A673 (cell line): ENCODE results near the gene CCDC169. TPM values are rescaled to one million over a fixed set of nuclear protein-coding genes. Genes with fewer than 3 reads are reported as not detected.

Experiments used
- BruUV-seq: library from RNA; stranded (reverse); fragments of 400-500 nt; replicated peaks from 2 replicates; lab custom pipeline; 2021; lab: Mats Ljungman, UMichigan
- CTCF ChIA-PET: fragments of 300-600 bp; sonication (Branson Sonifier 250); formaldehyde crosslinking; loops from one replicate; lab custom pipeline; 2022; ENCODE audit warnings: antibody characterized with exemption; lab: Charles Lee
- POLR2A ChIA-PET: fragments of 300-600 bp; sonication (Branson Sonifier 250); formaldehyde crosslinking; loops from one replicate; lab custom pipeline; 2022; ENCODE audit warnings: antibody characterized with exemption; ENCODE audit not compliant: low non-redundant PET; lab: Charles Lee
- DNase-seq: peaks from one replicate; pipeline ENCODE4 v3.0.0-alpha.2; 2015; ENCODE audit warnings: low spot score
- H3K27ac ChIP-seq: fragments of 200-600 bp; sonication (generic); 2 replicates; pipeline ENCODE4 v1.5.1; 2016; ENCODE audit warnings: mixed run types, low read depth, mild to moderate bottlenecking, mixed read lengths, antibody characterized with exemption, low read length; ENCODE audit not compliant: poor library complexity, severe bottlenecking
- H3K27me3 ChIP-seq: fragments of 200-600 bp; sonication (generic); replicated peaks from 2 replicates; pipeline ENCODE4 v1.6.1; 2017; ENCODE audit warnings: mixed run types, low read depth, mild to moderate bottlenecking, mixed read lengths, antibody characterized with exemption, low read length; ENCODE audit not compliant: insufficient read depth, poor library complexity
- H3K36me3 ChIP-seq: fragments of 200-600 bp; sonication (generic); 2 replicates; pipeline ENCODE4 v1.6.1; 2016; ENCODE audit warnings: mixed run types, mild to moderate bottlenecking, mixed read lengths, antibody characterized with exemption, low read length; ENCODE audit not compliant: insufficient read depth, poor library complexity, severe bottlenecking
- H3K4me1 ChIP-seq: fragments of 200-600 bp; sonication (generic); 2 replicates; pipeline ENCODE4 v1.6.1; 2017; ENCODE audit warnings: mixed run types, mild to moderate bottlenecking, mixed read lengths, antibody characterized with exemption, low read length; ENCODE audit not compliant: insufficient read depth, poor library complexity, severe bottlenecking
- H3K4me3 ChIP-seq: fragments of 200-600 bp; sonication (generic); 2 replicates; pipeline ENCODE4 v1.5.1; 2016; ENCODE audit warnings: low read depth, mixed run types, mild to moderate bottlenecking, mixed read lengths, low read length; ENCODE audit not compliant: poor library complexity, severe bottlenecking
- H3K9me3 ChIP-seq: fragments of 200-600 bp; sonication (generic); 2 replicates; pipeline ENCODE4 v1.6.1; 2016; ENCODE audit warnings: mixed run types, low read depth, mild to moderate bottlenecking, mixed read lengths, antibody characterized with exemption, low read length; ENCODE audit not compliant: poor library complexity, severe bottlenecking
- EZH2 ChIP-seq: fragments of 200-600 bp; sonication (generic); IDR thresholded peaks from 2 replicates; pipeline ENCODE4 v1.6.1; 2017; ENCODE audit warnings: borderline replicate concordance, low read depth, mild to moderate bottlenecking, mixed read lengths, antibody characterized with exemption, low read length; ENCODE audit not compliant: poor library complexity, severe bottlenecking
- intact Hi-C: fragments of 100-400 bp; cut with micrococcal nuclease; formaldehyde crosslinking; loops from one replicate; pipeline ENCODE4 v1.10.0; 2022; ENCODE audit not compliant: unreplicated experiment
- total RNA-seq: library from RNA; stranded (reverse); gene quantifications from 2 replicates; pipeline ENCODE4 v1.2.3, GENCODE V29; 2021
- TF ChIP-seq, protein P1 (sequence below): fragments of 300-800, 200-600 bp; sonication (generic); conservative IDR thresholded peaks from 2 replicates; pipeline ENCODE4 v1.5.1; 2017; ENCODE audit warnings: low read depth, mild to moderate bottlenecking, antibody characterized with exemption, low read length, moderate library complexity, mixed read lengths

Gene CCDC169
- total RNA-seq, 1 experiment from 2014 or later = 14.3 TPM

DNA sequence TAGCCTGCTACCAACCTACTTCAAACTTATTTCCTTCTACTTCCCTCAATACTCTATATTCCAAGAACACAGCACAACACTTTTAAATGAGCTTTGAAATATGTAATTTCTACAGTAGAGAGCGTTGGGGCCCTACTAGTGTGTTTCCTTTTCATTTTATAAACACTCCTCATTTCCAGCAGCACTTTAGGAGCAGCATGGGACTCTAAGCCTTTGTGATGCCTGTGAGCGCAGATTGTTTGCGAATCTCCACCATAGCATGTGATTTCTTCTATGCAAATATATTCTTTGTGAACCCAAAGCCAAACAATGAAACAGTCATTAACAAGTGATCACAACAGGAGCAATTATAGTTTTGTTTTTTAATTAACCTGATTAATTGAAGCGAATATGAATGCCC, 86.9 kb downstream of the CCDC169 start:
- no peaks in the 10 kb centered on the region for H3K9me3 ChIP-seq

DNA sequence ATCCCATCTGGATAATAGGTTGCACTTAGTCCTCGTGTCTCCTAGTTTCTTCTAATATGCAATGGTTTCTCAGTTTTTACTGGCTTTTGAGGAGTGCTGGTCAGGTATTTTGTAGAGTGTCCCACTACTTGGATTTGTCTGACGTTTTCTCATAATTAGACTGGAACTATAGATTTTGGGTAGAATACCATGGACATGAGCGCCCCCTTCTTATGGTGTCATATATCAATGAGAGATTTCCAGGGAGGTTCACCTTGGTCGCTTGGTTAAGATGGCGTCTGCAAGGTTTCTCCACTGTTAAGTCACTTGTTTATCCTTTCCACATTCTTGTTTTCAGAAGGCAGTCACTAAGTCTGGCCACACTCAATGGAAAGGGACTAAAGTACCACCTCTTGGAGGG, 89.9 kb downstream of the CCDC169 start:
- CTCF ChIA-PET = no interaction called here
- POLR2A ChIA-PET = no interaction called here

More for the DNA sequence above, 86.9 kb downstream of the CCDC169 start:
- CTCF ChIA-PET = no interaction called here
- Histone ChIP-seq H3K36me3 (no peaks in the 10 kb centered on the region), H3K27ac (no peak overlapping the region), H3K4me3 (no peak overlapping the region), H3K27me3 (no peaks in the 10 kb centered on the region), H3K4me1 (peaks cover 11% of the 10 kb centered on the region)
- no peak for TF ChIP-seq EZH2
- TF ChIP-seq, protein P1, sequence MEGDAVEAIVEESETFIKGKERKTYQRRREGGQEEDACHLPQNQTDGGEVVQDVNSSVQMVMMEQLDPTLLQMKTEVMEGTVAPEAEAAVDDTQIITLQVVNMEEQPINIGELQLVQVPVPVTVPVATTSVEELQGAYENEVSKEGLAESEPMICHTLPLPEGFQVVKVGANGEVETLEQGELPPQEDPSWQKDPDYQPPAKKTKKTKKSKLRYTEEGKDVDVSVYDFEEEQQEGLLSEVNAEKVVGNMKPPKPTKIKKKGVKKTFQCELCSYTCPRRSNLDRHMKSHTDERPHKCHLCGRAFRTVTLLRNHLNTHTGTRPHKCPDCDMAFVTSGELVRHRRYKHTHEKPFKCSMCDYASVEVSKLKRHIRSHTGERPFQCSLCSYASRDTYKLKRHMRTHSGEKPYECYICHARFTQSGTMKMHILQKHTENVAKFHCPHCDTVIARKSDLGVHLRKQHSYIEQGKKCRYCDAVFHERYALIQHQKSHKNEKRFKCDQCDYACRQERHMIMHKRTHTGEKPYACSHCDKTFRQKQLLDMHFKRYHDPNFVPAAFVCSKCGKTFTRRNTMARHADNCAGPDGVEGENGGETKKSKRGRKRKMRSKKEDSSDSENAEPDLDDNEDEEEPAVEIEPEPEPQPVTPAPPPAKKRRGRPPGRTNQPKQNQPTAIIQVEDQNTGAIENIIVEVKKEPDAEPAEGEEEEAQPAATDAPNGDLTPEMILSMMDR = no peak
- no TSS peak for BruUV-seq
- POLR2A ChIA-PET = no interaction called here
- no peak for DNase-seq
- intact Hi-C loops = no loop called here

DNA sequence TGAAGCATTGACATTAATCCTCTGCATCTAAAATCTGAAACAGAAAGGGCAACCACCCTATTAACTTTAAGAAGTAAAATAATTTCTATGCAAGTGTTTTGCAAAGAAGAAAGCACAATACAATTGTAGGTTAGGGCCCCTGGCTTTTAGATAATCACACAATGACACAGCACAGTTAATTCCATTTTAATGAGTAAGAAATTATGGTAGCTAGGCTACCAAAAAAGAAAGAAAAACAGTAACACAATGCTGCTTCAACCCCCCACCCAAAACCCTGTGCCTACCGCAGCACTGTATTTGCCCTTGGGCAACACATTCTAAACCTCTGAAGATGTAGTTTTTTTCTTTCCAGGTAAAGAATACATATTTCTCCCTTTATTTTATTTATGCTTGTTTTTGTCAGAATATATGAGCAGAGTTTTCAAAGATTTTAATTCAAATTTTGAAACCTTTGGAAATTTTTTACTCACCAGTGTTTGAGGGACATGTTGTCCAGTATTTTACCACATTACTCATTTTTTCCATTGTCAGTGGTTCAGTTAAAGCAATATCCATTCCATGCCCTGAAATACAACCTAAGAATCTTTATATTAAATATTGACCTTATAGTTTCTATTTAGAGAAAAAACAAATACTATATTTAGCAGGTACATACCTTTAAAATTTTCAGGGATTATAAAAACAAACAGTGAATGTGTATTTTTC, 104.3 kb downstream of the CCDC169 start:
- H3K4me1 ChIP-seq = peaks cover 5% of the 10 kb centered on the region
- no peak for TF ChIP-seq EZH2
- TF ChIP-seq, protein P1 = no peak
- H3K9me3 ChIP-seq = no peaks in the 10 kb centered on the region
- H3K36me3 ChIP-seq = no peaks in the 10 kb centered on the region
- BruUV-seq = no TSS peak
- CTCF ChIA-PET = no interaction called here
- no peaks in the 10 kb centered on the region for H3K27me3 ChIP-seq
- intact Hi-C loops = no loop called here
- POLR2A ChIA-PET = no interaction called here
- no peak overlapping the region for H3K4me3 ChIP-seq
- no peak overlapping the region for H3K27ac ChIP-seq
- no peak for DNase-seq

More for the DNA sequence above, 89.9 kb downstream of the CCDC169 start:
- TF ChIP-seq EZH2 = no peak
- TF ChIP-seq, protein P1 = peak; percentile 42
- no peak for DNase-seq
- Histone ChIP-seq H3K4me1 (peaks cover 5% of the 10 kb centered on the region), H3K27me3 (no peaks in the 10 kb centered on the region), H3K4me3 (no peak overlapping the region), H3K36me3 (no peaks in the 10 kb centered on the region), H3K9me3 (no peaks in the 10 kb centered on the region), H3K27ac (no peak overlapping the region)
- intact Hi-C loops = loop anchor here (1.0 kb wide), 1 partner anchor 228 kb away; no protein-coding TSS in a partner anchor
- no TSS peak for BruUV-seq
